ENCODE data around the gene AHCYL1. TPM values are rescaled to one million over a fixed set of nuclear protein-coding genes. Genes with fewer than 3 reads are reported as not detected.

AHCYL1 gene
- total RNA-seq, 2 experiments from 2014 or later, result 55.0 to 64.5 TPM

GRCh38 chr1:110065841-110066240 lies 81.3 kb downstream of the AHCYL1 start:
- no peaks in the 10 kb centered on the region for H3K9me3 Mint-ChIP-seq (ENCODE audit: insufficient read depth)
- H3K36me3 Mint-ChIP-seq (ENCODE audit: low read depth), result no peaks in the 10 kb centered on the region
- peaks cover 46% of the 10 kb centered on the region for H3K27me3 Mint-ChIP-seq (ENCODE audit: low read depth)
- no peak overlapping the region for H3K4me3 Mint-ChIP-seq
- H3K4me1 Mint-ChIP-seq (ENCODE audit: low read depth), result peaks cover 9% of the 10 kb centered on the region
- POLR2A ChIA-PET, result no interaction called here
- DNase-seq, result no peak
- ATAC-seq, result no peak
- CTCF ChIA-PET, result interaction anchor here (0.6 to 2.5 kb wide), 5 partner anchors 12 to 519 kb away, joined by 3 to 11 read pairs (median 3); no protein-coding TSS in a partner anchor
- no peak overlapping the region for H3K27ac Mint-ChIP-seq

- Mint-ChIP-seq H3K4me1 (ENCODE audit: low read depth) (peaks cover 9% of the 10 kb centered on the region), H3K36me3 (ENCODE audit: low read depth) (no peaks in the 10 kb centered on the region), H3K27ac (no peak overlapping the region), H3K4me3 (no peak overlapping the region), H3K9me3 (ENCODE audit: insufficient read depth) (no peaks in the 10 kb centered on the region), H3K27me3 (ENCODE audit: low read depth) (peaks cover 61% of the 10 kb centered on the region)
- ATAC-seq (no peak), DNase-seq (no peak)
- CTCF ChIA-PET, result interaction anchor here (0.9 to 2.5 kb wide), 4 partner anchors 11 to 21 kb away, joined by 3 to 11 read pairs (median 4); no protein-coding TSS in a partner anchor
- POLR2A ChIA-PET, result no interaction called here
Observed at GRCh38 chr1:110067479-110067892, 82.9 kb downstream of the AHCYL1 start.

GRCh38 chr1:110067893-110068645 lies 83.5 kb downstream of the AHCYL1 start:
- ChIA-PET CTCF (interaction anchor here (0.9 to 2.5 kb wide), 4 partner anchors 8 to 20 kb away, joined by 3 to 11 read pairs (median 4); no protein-coding TSS in a partner anchor), POLR2A (no interaction called here)
- no peaks in the 10 kb centered on the region for H3K9me3 Mint-ChIP-seq (ENCODE audit: insufficient read depth)
- peak overlapping the region; percentile 38 for H3K4me3 Mint-ChIP-seq
- no peak overlapping the region for H3K27ac Mint-ChIP-seq
- H3K4me1 Mint-ChIP-seq (ENCODE audit: low read depth), result peaks cover 9% of the 10 kb centered on the region
- no peak for DNase-seq
- H3K27me3 Mint-ChIP-seq (ENCODE audit: low read depth), result peaks cover 67% of the 10 kb centered on the region
- H3K36me3 Mint-ChIP-seq (ENCODE audit: low read depth), result no peaks in the 10 kb centered on the region
- no peak for ATAC-seq

GRCh38 chr1:110068646-110069403 lies 84.3 kb downstream of the AHCYL1 start:
- H3K4me3 Mint-ChIP-seq, result peak overlapping the region; percentile 38
- DNase-seq, result peak; percentile 31
- no peaks in the 10 kb centered on the region for H3K36me3 Mint-ChIP-seq (ENCODE audit: low read depth)
- ATAC-seq, result peak; percentile 63
- peaks cover 9% of the 10 kb centered on the region for H3K4me1 Mint-ChIP-seq (ENCODE audit: low read depth)
- CTCF ChIA-PET, result interaction anchor here (1.2 to 1.5 kb wide), 2 partner anchors 8 to 13 kb away, joined by 3 to 5 read pairs; no protein-coding TSS in a partner anchor
- POLR2A ChIA-PET, result no interaction called here
- no peak overlapping the region for H3K27ac Mint-ChIP-seq
- H3K27me3 Mint-ChIP-seq (ENCODE audit: low read depth), result peaks cover 73% of the 10 kb centered on the region
- H3K9me3 Mint-ChIP-seq (ENCODE audit: insufficient read depth), result no peaks in the 10 kb centered on the region

GRCh38 chr1:110069404-110070281 lies 85.1 kb downstream of the AHCYL1 start:
- H3K27me3 Mint-ChIP-seq (ENCODE audit: low read depth), result peaks cover 79% of the 10 kb centered on the region
- no peaks in the 10 kb centered on the region for H3K9me3 Mint-ChIP-seq (ENCODE audit: insufficient read depth)
- H3K4me3 Mint-ChIP-seq, result no peak overlapping the region
- no peak for DNase-seq
- peaks cover 9% of the 10 kb centered on the region for H3K4me1 Mint-ChIP-seq (ENCODE audit: low read depth)
- CTCF ChIA-PET, result interaction anchor here (1.2 kb wide), 1 partner anchor 9 kb away, joined by 3 read pairs; no protein-coding TSS in a partner anchor
- H3K36me3 Mint-ChIP-seq (ENCODE audit: low read depth), result no peaks in the 10 kb centered on the region
- H3K27ac Mint-ChIP-seq, result no peak overlapping the region
- ATAC-seq, result no peak
- POLR2A ChIA-PET, result no interaction called here

- ATAC-seq (no peak), DNase-seq (no peak)
- no peak overlapping the region for H3K4me3 Mint-ChIP-seq
- peaks cover 9% of the 10 kb centered on the region for H3K4me1 Mint-ChIP-seq (ENCODE audit: low read depth)
- H3K36me3 Mint-ChIP-seq (ENCODE audit: low read depth), result no peaks in the 10 kb centered on the region
- H3K9me3 Mint-ChIP-seq (ENCODE audit: insufficient read depth), result no peaks in the 10 kb centered on the region
- CTCF ChIA-PET, result interaction anchor here (0.9 kb wide), 1 partner anchor 18 kb away, joined by 4 read pairs; no protein-coding TSS in a partner anchor
- POLR2A ChIA-PET, result no interaction called here
- peaks cover 82% of the 10 kb centered on the region for H3K27me3 Mint-ChIP-seq (ENCODE audit: low read depth)
- no peak overlapping the region for H3K27ac Mint-ChIP-seq
Observed at GRCh38 chr1:110070282-110070669, 85.7 kb downstream of the AHCYL1 start.

GRCh38 chr1:110070671-110071242 lies 86.2 kb downstream of the AHCYL1 start, which contains the start of gene ALX3:
Gene ALX3, minus strand, starts transcription at chr1:110070672. Its CDS starts 60 bp downstream, at chr1:110070612.
- DNase-seq (no peak), ATAC-seq (no peak)
- no peak within 1 kb of the TSS for H3K4me3 Mint-ChIP-seq
- peaks cover 9% of the 10 kb centered on the region for H3K4me1 Mint-ChIP-seq (ENCODE audit: low read depth)
- no peaks in the 10 kb centered on the region for H3K36me3 Mint-ChIP-seq (ENCODE audit: low read depth)
- no peak within 1 kb of the TSS for H3K27ac Mint-ChIP-seq
- CTCF ChIA-PET, result interaction anchor here (0.9 to 1.2 kb wide), 3 partner anchors 11 to 22 kb away, joined by 3 to 5 read pairs (median 4); no protein-coding TSS in a partner anchor
- POLR2A ChIA-PET, result no interaction called here
- no peaks in the 10 kb centered on the region for H3K9me3 Mint-ChIP-seq (ENCODE audit: insufficient read depth)
- H3K27me3 Mint-ChIP-seq (ENCODE audit: low read depth), result peaks cover 85% of the 10 kb centered on the region

Other genes starting within 250 kb of the AHCYL1 start
- gene GSTM3, start 243.7 kb upstream of the AHCYL1 start, total RNA-seq, result 1 to 10 TPM; 5.8 to 7.6 TPM
- gene EPS8L3, start 220.8 kb upstream of the AHCYL1 start, total RNA-seq, result not detected
- gene CSF1, start 73.9 kb upstream of the AHCYL1 start, total RNA-seq, result 10 to 100 TPM; 40.3 to 41.1 TPM
- gene STRIP1, start 49.9 kb downstream of the AHCYL1 start, total RNA-seq, result 10 to 100 TPM; 33.2 to 35.9 TPM
- gene ALX3, start 85.9 kb downstream of the AHCYL1 start, total RNA-seq, result not detected
- not detected for gene UBL4B, start 127.7 kb downstream of the AHCYL1 start, total RNA-seq
- not detected for gene SLC6A17, start 165.7 kb downstream of the AHCYL1 start, total RNA-seq
- 1 to 10 TPM; 7.5 to 8.3 TPM for gene KCNC4, start 225.5 kb downstream of the AHCYL1 start, total RNA-seq

Data from activated CD8-positive, alpha-beta T cell treated with anti-CD3 and anti-CD28 coated beads, Interleukin-2, amount 10 ng/mL, durations not matched to agents 7 days and 5 days (primary cell).